Mucosa of descending colon (tissue), 3 donors: Measurements from ENCODE around the gene DNM3. TPM values are rescaled to one million over a fixed set of nuclear protein-coding genes. Genes with fewer than 3 reads are reported as not detected.
"Not testable (repeated sequence)": the region's sequence is repeated elsewhere in the genome, so short reads cannot be mapped to it uniquely, and the experiment has no call there.

Experiments used
- ATAC-seq: fragments of 200-7000 bp; cut with Tn5 transposase; one replicate; pipeline ENCODE4 v1.9.1; 2020; ENCODE audit warnings: mild to moderate bottlenecking, moderate library complexity
- DNase-seq, 3 donors: peaks; one replicate each; pipeline ENCODE4 v3.0.0-alpha.2; 2020
- H3K36me3 ChIP-seq: fragments of 200-600 bp; one replicate; pipeline ENCODE4 v1.8.0; 2021; ENCODE audit warnings: low read depth, mild to moderate bottlenecking
- H3K4me1 ChIP-seq: fragments of 200-600 bp; one replicate; pipeline ENCODE4 v1.8.0; 2021; ENCODE audit warnings: low read depth, mild to moderate bottlenecking
- H3K4me3 ChIP-seq: fragments of 200-600 bp; one replicate; pipeline ENCODE4 v1.8.0; 2021; ENCODE audit warnings: mild to moderate bottlenecking
- H3K9me3 ChIP-seq: fragments of 200-600 bp; one replicate; pipeline ENCODE4 v1.8.0; 2021; ENCODE audit warnings: mild to moderate bottlenecking
- CTCF ChIP-seq: fragments of 200-600 bp; IDR thresholded peaks from one replicate; pipeline ENCODE4 v1.8.0; 2022; ENCODE audit warnings: antibody characterized with exemption, mild to moderate bottlenecking
- intact Hi-C, 2 donors: fragments of 100-400 bp; cut with DNase I in 1 of 2; cut with micrococcal nuclease in 1 of 2; formaldehyde crosslinking; loops; one replicate each; pipeline versions ENCODE4 v1.11.0 to v1.11.1; 2022; cut with DNase I, micrococcal nuclease
- total RNA-seq, 3 donors: library from RNA; stranded (reverse); fragmentation: NEBNext Ultra II Directional in 2 of 3; extraction: Animal tissue kit (Norgen Biotek cat#: 25700) in 2 of 3; gene quantifications; one replicate each; pipeline versions ENCODE4 v1.2.1 to v1.2.4, GENCODE V29; 2021 to 2023
- donor health status: DM: no; HTN: no; CAD: no; lungs with moderate emphysema.
- donor health status: DM: no; HTN: no; CAD: no.
- donor health status: DM: no; HTN: yes; CAD: no.

The DNM3 gene
- total RNA-seq, 3 donors from 2014 or later = 1.4 to 6.4 (median 2.1) TPM

GRCh38 chr1:172069051-172069450 lies 227.8 kb downstream of the DNM3 start:
- Histone ChIP-seq H3K4me3 (no peak overlapping the region), H3K9me3 (no peaks in the 10 kb centered on the region), H3K4me1 (no peaks in the 10 kb centered on the region), H3K36me3 (no peaks in the 10 kb centered on the region)
- ATAC-seq (no peak), DNase-seq (no peak)
- intact Hi-C loops = no loop called here
- TF ChIP-seq CTCF = no peak

GRCh38 chr1:172069534-172069933 lies 228.2 kb downstream of the DNM3 start:
- H3K4me1 ChIP-seq = no peaks in the 10 kb centered on the region
- no peaks in the 10 kb centered on the region for H3K36me3 ChIP-seq
- H3K9me3 ChIP-seq = no peaks in the 10 kb centered on the region
- DNase-seq (no peak), ATAC-seq (no peak)
- no peak overlapping the region for H3K4me3 ChIP-seq
- no peak for TF ChIP-seq CTCF
- intact Hi-C loops = no loop called here

GRCh38 chr1:172070055-172070454 lies 228.8 kb downstream of the DNM3 start:
- no peak for ATAC-seq
- Histone ChIP-seq H3K9me3 (no peaks in the 10 kb centered on the region), H3K4me3 (no peak overlapping the region), H3K36me3 (no peaks in the 10 kb centered on the region), H3K4me1 (no peaks in the 10 kb centered on the region)
- no peak for TF ChIP-seq CTCF
- no peak for DNase-seq
- intact Hi-C loops = no loop called here

- DNase-seq (no peak), ATAC-seq (no peak)
- intact Hi-C loops = no loop called here
- H3K9me3 ChIP-seq = no peaks in the 10 kb centered on the region
- H3K4me1 ChIP-seq = no peaks in the 10 kb centered on the region
- no peak for TF ChIP-seq CTCF
- H3K4me3 ChIP-seq = no peak overlapping the region
- no peaks in the 10 kb centered on the region for H3K36me3 ChIP-seq
Observed at GRCh38 chr1:172071746-172072145, 230.4 kb downstream of the DNM3 start.

DNA sequence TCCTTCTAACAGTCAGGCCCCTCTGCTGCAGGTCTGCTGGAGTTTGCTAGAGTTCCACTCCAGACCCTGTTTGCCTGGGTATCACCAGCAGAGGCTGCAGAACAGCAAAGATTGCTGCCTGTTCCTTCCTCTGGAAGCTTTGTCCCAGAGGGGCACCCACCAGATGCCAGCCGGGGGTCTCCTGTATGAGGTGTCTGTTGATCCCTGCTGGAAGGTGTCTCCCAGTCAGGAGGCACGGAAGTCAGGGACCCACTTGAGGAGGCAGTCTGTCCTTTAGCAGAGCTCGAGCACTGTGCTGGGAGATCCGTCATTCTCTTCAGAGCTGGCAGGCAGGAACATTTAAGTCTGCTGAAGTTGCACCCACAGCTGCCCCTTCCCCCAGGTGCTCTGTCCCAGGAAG lies 238.6 kb downstream of the DNM3 start:
- DNase-seq, intact Hi-C loops, H3K4me3 ChIP-seq, ATAC-seq, H3K36me3 ChIP-seq, H3K4me1 ChIP-seq, H3K9me3 ChIP-seq: not testable (repeated sequence)

DNA sequence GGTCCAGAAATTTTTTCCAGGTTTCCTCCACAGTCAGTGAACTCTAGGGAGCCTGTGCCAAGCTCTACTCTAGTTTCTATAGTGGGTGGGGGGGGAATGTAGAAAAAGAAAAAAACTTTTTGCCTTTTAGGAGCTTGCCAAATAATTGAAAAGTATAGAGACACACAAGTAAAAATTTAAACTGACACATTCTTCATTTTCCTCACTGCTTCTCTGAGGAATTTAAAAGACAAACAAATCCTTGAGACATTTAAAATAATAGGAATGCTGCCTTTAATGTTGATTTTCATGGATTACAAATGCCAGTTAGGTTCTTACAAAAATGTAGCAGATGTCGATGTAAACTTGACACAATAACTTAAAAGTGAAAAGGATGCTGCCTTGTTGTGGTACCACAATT lies 241.9 kb downstream of the DNM3 start:
- intact Hi-C loops = no loop called here
- DNase-seq = no peak
- ATAC-seq = no peak
- Histone ChIP-seq H3K36me3 (no peaks in the 10 kb centered on the region), H3K9me3 (no peaks in the 10 kb centered on the region), H3K4me1 (no peaks in the 10 kb centered on the region), H3K4me3 (no peak overlapping the region)
- no peak for TF ChIP-seq CTCF
